CD14-positive monocyte (primary cell): Measurements from ENCODE around the gene KMT2D. TPM values are rescaled to one million over a fixed set of nuclear protein-coding genes. Genes with fewer than 3 reads are reported as not detected.
A peak's percentile ranks its signal among the peaks of the same experiment; 100 is the strongest.

Experiments
- DNase-seq, 3 donors: peaks; one replicate each; pipeline ENCODE4 v3.0.0-alpha.2; 2011 to 2022
- H2AFZ ChIP-seq: 2 replicates; pipeline ENCODE4 v1.6.0; 2012; ENCODE audit warnings: mild to moderate bottlenecking, low read depth, low read length, inconsistent platforms; ENCODE audit not compliant: insufficient read depth, poor library complexity, severe bottlenecking
- H3K27ac ChIP-seq, 2 donors: 1 replicate in 1 of 2; 2 replicates in 1 of 2; pipeline ENCODE4 v1.5.1; 2012 to 2013; ENCODE audit warnings: low read length in 2 of 2, control low read depth in 1 of 2, inconsistent platforms in 1 of 2, low read depth in 1 of 2, mild to moderate bottlenecking in 1 of 2
- H3K27me3 ChIP-seq, 2 donors: one replicate each; pipeline versions ENCODE4 v1.6.0 to v1.6.1; 2011 to 2013; ENCODE audit warnings: low read length in 2 of 2; ENCODE audit not compliant: control insufficient read depth in 2 of 2, insufficient read depth in 2 of 2
- H3K36me3 ChIP-seq, 2 donors: replicated peaks in 1 of 2; 1 replicate in 1 of 2; 2 replicates in 1 of 2; pipeline versions ENCODE4 v1.5.1 to v1.6.1; 2012 to 2013; ENCODE audit warnings: low read length in 2 of 2, control low read depth in 1 of 2, inconsistent platforms in 1 of 2, mild to moderate bottlenecking in 1 of 2; ENCODE audit not compliant: insufficient read depth in 2 of 2, control insufficient read depth in 1 of 2
- H3K4me1 ChIP-seq, 2 donors: 1 replicate in 1 of 2; 2 replicates in 1 of 2; pipeline versions ENCODE4 v1.5.1 to v1.6.1; 2012 to 2013; ENCODE audit warnings: low read length in 2 of 2, control low read depth in 1 of 2, inconsistent platforms in 1 of 2, mild to moderate bottlenecking in 1 of 2, moderate library complexity in 1 of 2; ENCODE audit not compliant: insufficient read depth in 2 of 2, control insufficient read depth in 1 of 2
- H3K4me2 ChIP-seq: replicated peaks from 2 replicates; pipeline ENCODE3; 2012; ENCODE audit warnings: low read length, moderate library complexity, mild to moderate bottlenecking; ENCODE audit not compliant: poor library complexity, severe bottlenecking; ENCODE audit errors: extremely low read depth
- H3K4me3 ChIP-seq, 3 experiments: fragments of 200-600 bp in 1 of 3; sonication (generic) in 1 of 3; replicated peaks in 1 of 3; 1 replicate in 2 of 3; 2 replicates in 1 of 3; pipeline ENCODE4 v1.5.1; 2011 to 2013; ENCODE audit warnings: low read length in 3 of 3, mild to moderate bottlenecking in 3 of 3, control low read depth in 2 of 3, low read depth in 2 of 3, inconsistent platforms in 1 of 3, moderate library complexity in 1 of 3
- H3K79me2 ChIP-seq: 2 replicates; pipeline ENCODE4 v1.6.0; 2012; ENCODE audit warnings: mild to moderate bottlenecking, control low read depth, inconsistent platforms, low read length, moderate library complexity; ENCODE audit not compliant: insufficient read depth
- H3K9ac ChIP-seq: 2 replicates; pipeline ENCODE4 v1.6.0; 2017; ENCODE audit warnings: low read length, mild to moderate bottlenecking; ENCODE audit not compliant: insufficient read depth, poor library complexity, severe bottlenecking
- H3K9me3 ChIP-seq, 2 donors: replicated peaks in 1 of 2; 1 replicate in 1 of 2; 2 replicates in 1 of 2; pipeline versions ENCODE4 v1.5.1 to v1.6.1; 2012 to 2013; ENCODE audit warnings: low read length in 2 of 2, control low read depth in 1 of 2; ENCODE audit not compliant: control insufficient read depth in 1 of 2, insufficient read depth in 1 of 2
- H4K20me1 ChIP-seq: 2 replicates; pipeline ENCODE4 v1.6.0; 2012; ENCODE audit warnings: mild to moderate bottlenecking, low read length, control low read depth, moderate library complexity; ENCODE audit not compliant: insufficient read depth
- H3K27ac Mint-ChIP-seq, 7 donors: one replicate each; pipeline ENCODE4 v1.8.0; 2020; ENCODE audit warnings: mild to moderate bottlenecking in 7 of 7, mixed read lengths in 7 of 7, moderate library complexity in 6 of 7, inconsistent platforms in 2 of 7
- H3K27me3 Mint-ChIP-seq, 3 donors: one replicate each; pipeline ENCODE4 v1.8.0; 2021 to 2022; ENCODE audit warnings: low read depth in 3 of 3, mild to moderate bottlenecking in 3 of 3, mixed read lengths in 3 of 3, moderate library complexity in 3 of 3, inconsistent platforms in 1 of 3
- H3K36me3 Mint-ChIP-seq, 2 donors: one replicate each; pipeline ENCODE4 v1.8.0; 2020; ENCODE audit warnings: mixed read lengths in 2 of 2, inconsistent platforms in 1 of 2, mild to moderate bottlenecking in 1 of 2
- H3K4me1 Mint-ChIP-seq: one replicate; pipeline ENCODE4 v1.8.0; 2020; ENCODE audit warnings: mild to moderate bottlenecking, mixed read lengths
- H3K4me3 Mint-ChIP-seq, 2 donors: one replicate each; pipeline ENCODE4 v1.8.0; 2020; ENCODE audit warnings: mild to moderate bottlenecking in 2 of 2, mixed read lengths in 2 of 2, moderate library complexity in 1 of 2
- H3K9me3 Mint-ChIP-seq, 7 donors: one replicate each; pipeline ENCODE4 v1.8.0; 2020 to 2022; ENCODE audit warnings: mixed read lengths in 7 of 7, mild to moderate bottlenecking in 6 of 7, moderate library complexity in 6 of 7, inconsistent platforms in 2 of 7
- WGBS: methylation state at CpG from one replicate; pipeline ENCODE4 v1.1.5; 2013; ENCODE audit warnings: missing lambda C conversion rate; ENCODE audit not compliant: insufficient coverage; 5-methylcytosine and 5-hydroxymethylcytosine counted together
- intact Hi-C, 2 donors: fragments of 100-400 bp; cut with micrococcal nuclease; formaldehyde crosslinking; loops; one replicate each; pipeline versions ENCODE4 v1.15.0 to v1.15.1; 2023
- polyA plus RNA-seq, 3 donors: library from polyadenylated mRNA; depleted of rRNA in 1 of 3; unstranded in 2 of 3; stranded (reverse) in 1 of 3; fragments of 300-500 nt in 2 of 3; fragments of >200 nt in 1 of 3; fragmentation: Illumina TruSeq in 2 of 3; gene quantifications; 1 replicate in 2 of 3; 2 replicates in 1 of 3; pipeline ENCODE4 v1.2.3, GENCODE V29; 2012 to 2021
- TF ChIP-seq, protein P1 (sequence below): fragments of 200-600 bp; IDR thresholded peaks from one replicate; pipeline ENCODE4 v1.8.0; 2022; ENCODE audit warnings: antibody characterized with exemption, mild to moderate bottlenecking

Gene KMT2D
- polyA plus RNA-seq, 3 donors = 1.2 to 66.9 (median 2.7) TPM

DNA sequence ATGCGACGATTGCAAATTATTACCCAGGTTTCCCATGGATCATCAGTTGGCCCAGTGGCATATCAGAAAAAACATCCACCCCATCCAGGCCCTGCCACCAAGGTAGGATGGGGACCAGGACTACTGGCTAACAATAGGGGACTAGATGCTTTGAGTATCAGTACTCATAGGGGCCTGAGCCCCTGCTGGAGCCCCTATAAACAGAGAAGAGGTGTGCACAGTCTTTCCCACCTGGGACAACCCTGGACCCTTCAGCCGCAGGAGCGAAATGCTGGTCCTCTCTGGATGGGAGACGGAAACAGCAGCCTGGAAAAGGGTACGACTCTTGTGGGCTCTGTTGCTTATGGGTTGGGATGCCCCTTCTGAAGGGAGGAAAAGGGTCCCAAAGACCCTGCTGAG, 28.3 kb upstream of the KMT2D start:
- Mint-ChIP-seq H3K36me3 (peaks cover 0 to 5% of the 10 kb centered on the region in 2 donors), H3K4me1 (peaks cover 44% of the 10 kb centered on the region), H3K9me3 (peaks cover 3 to 32% (median 9%) of the 10 kb centered on the region in 7 donors), H3K27ac (no peak overlapping the region), H3K27me3 (peaks cover 67 to 80% (median 67%) of the 10 kb centered on the region in 3 donors), H3K4me3 (peak overlapping the region in 1 of 2 donors; percentile 83)
- Histone ChIP-seq H2AFZ (no peak overlapping the region), H3K4me3 (no peak overlapping the region), H3K36me3 (no peaks in the 10 kb centered on the region), H4K20me1 (peaks cover 5% of the 10 kb centered on the region), H3K9ac (no peak overlapping the region), H3K4me2 (no peak overlapping the region), H3K4me1 (peaks cover 39 to 47% of the 10 kb centered on the region in 2 donors), H3K27me3 (peaks cover 56 to 71% of the 10 kb centered on the region in 2 donors), H3K79me2 (no peaks in the 10 kb centered on the region), H3K9me3 (peaks cover 0 to 33% of the 10 kb centered on the region in 2 donors), H3K27ac (no peak overlapping the region)
- TF ChIP-seq, protein P1, sequence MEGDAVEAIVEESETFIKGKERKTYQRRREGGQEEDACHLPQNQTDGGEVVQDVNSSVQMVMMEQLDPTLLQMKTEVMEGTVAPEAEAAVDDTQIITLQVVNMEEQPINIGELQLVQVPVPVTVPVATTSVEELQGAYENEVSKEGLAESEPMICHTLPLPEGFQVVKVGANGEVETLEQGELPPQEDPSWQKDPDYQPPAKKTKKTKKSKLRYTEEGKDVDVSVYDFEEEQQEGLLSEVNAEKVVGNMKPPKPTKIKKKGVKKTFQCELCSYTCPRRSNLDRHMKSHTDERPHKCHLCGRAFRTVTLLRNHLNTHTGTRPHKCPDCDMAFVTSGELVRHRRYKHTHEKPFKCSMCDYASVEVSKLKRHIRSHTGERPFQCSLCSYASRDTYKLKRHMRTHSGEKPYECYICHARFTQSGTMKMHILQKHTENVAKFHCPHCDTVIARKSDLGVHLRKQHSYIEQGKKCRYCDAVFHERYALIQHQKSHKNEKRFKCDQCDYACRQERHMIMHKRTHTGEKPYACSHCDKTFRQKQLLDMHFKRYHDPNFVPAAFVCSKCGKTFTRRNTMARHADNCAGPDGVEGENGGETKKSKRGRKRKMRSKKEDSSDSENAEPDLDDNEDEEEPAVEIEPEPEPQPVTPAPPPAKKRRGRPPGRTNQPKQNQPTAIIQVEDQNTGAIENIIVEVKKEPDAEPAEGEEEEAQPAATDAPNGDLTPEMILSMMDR = no peak
- 63% methylated on average over 6 of the region's 6 CpGs for WGBS
- no peak for DNase-seq
- intact Hi-C loops = loop anchor here (2.0 to 5.0 kb wide), 2 partner anchors 146 to 148 kb away; no protein-coding TSS in a partner anchor

DNA sequence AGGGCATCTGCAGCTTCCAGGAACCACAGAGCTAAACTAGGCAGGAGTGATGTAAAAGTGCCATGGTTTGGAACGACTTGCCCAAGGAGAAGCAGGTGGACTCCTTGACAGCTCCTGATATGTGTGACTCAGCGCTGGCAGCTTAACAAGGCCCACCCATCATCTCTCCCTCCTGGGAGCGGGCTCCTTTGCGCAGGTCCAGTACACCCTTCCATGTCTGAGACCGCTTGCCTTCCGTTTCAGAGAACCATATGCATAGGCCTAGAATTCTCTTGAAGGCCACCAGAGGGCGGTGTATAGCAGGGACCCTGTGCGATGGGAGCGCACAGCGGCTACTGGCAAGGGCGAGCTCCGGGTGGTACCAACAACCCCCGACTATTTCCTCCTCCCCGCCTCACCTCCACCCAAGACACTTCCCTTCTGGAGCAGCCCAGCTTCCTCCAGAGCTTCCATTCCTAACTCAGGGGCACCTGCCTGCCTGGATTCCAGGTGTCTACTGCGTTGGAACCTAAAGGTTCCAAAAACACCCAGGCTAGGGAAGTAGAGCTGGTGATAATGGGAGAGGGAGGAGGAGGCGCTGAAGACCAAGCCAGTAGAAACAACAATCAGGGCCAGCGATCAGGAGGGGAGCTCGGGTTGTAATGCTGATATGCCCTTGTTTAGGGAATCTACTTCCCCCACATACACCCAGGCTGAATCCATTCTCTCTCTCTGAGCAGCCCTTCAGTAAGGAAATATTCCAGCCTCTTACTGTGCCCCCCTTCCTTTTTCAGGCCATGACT, 27.7 kb upstream of the KMT2D start:
- Mint-ChIP-seq H3K9me3 (peaks cover 3 to 33% (median 9%) of the 10 kb centered on the region in 7 donors), H3K4me3 (peak overlapping the region; percentile 47 to 83), H3K27ac (peak overlapping the region in 1 of 7 donors; percentile 20), H3K4me1 (peaks cover 39% of the 10 kb centered on the region), H3K27me3 (peaks cover 61 to 75% (median 61%) of the 10 kb centered on the region in 3 donors), H3K36me3 (peaks cover 0 to 5% of the 10 kb centered on the region in 2 donors)
- H4K20me1 ChIP-seq = peaks cover 5% of the 10 kb centered on the region
- peak overlapping the region; percentile 67 for H3K4me2 ChIP-seq
- no peak overlapping the region for H3K9ac ChIP-seq
- DNase-seq = peak; percentile 67 to 77 (median 71)
- H3K27me3 ChIP-seq = peaks cover 50 to 65% of the 10 kb centered on the region in 2 donors
- intact Hi-C loops = loop anchor here (2.0 to 5.0 kb wide), 2 partner anchors 146 to 149 kb away; no protein-coding TSS in a partner anchor
- H3K36me3 ChIP-seq = no peaks in the 10 kb centered on the region
- no peaks in the 10 kb centered on the region for H3K79me2 ChIP-seq
- peaks cover 39 to 42% of the 10 kb centered on the region in 2 donors for H3K4me1 ChIP-seq
- peak overlapping the region; percentile 47 for H2AFZ ChIP-seq
- WGBS = under 1% methylated on average over 14 of the region's 18 CpGs
- no peak overlapping the region for H3K27ac ChIP-seq
- peaks cover 0 to 32% of the 10 kb centered on the region in 2 donors for H3K9me3 ChIP-seq
- TF ChIP-seq, protein P1 = peak; percentile 93
- H3K4me3 ChIP-seq = peak overlapping the region in 1 of 3 experiments; percentile 50
